Esophagus muscularis mucosa (tissue), 3 donors: ENCODE data around the gene MAP4K5.

Experiments
- POLR2A ChIP-seq: fragments of 450-650 bp; IDR thresholded peaks from one replicate; pipeline ENCODE4 v1.6.1; 2017; ENCODE audit warnings: antibody characterized with exemption, moderate library complexity, mild to moderate bottlenecking, low read depth
- TF ChIP-seq, protein P1 (sequence below), 3 experiments: fragments of 200-600 bp in 2 of 3; fragments of 450-650 bp in 1 of 3; sonication (generic) in 2 of 3; IDR thresholded peaks; one replicate each; pipeline ENCODE4 v1.5.1; 2017 to 2019; ENCODE audit warnings: antibody characterized with exemption in 3 of 3, mild to moderate bottlenecking in 2 of 3, moderate library complexity in 1 of 3

GRCh38 chr14:50425105-50425504 lies 107.3 kb downstream of the MAP4K5 start:
- no peak for TF ChIP-seq POLR2A
- TF ChIP-seq, protein P1, sequence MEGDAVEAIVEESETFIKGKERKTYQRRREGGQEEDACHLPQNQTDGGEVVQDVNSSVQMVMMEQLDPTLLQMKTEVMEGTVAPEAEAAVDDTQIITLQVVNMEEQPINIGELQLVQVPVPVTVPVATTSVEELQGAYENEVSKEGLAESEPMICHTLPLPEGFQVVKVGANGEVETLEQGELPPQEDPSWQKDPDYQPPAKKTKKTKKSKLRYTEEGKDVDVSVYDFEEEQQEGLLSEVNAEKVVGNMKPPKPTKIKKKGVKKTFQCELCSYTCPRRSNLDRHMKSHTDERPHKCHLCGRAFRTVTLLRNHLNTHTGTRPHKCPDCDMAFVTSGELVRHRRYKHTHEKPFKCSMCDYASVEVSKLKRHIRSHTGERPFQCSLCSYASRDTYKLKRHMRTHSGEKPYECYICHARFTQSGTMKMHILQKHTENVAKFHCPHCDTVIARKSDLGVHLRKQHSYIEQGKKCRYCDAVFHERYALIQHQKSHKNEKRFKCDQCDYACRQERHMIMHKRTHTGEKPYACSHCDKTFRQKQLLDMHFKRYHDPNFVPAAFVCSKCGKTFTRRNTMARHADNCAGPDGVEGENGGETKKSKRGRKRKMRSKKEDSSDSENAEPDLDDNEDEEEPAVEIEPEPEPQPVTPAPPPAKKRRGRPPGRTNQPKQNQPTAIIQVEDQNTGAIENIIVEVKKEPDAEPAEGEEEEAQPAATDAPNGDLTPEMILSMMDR (IDR thresholded peaks at IDR 0.05), result no peak
